B cell (primary cell): ENCODE results near the gene NEK5. TPM values are rescaled to one million over a fixed set of nuclear protein-coding genes. Genes with fewer than 3 reads are reported as not detected.
"Not testable (repeated sequence)": the region's sequence is repeated elsewhere in the genome, so short reads cannot be mapped to it uniquely, and the experiment has no call there.

Source experiments
- ATAC-seq: fragments of 200-7000 bp; cut with Tn5 transposase; one replicate; pipeline ENCODE4 v1.10.0; 2021; ENCODE audit warnings: low read depth, mild to moderate bottlenecking, moderate number of reproducible peaks, moderate library complexity
- CTCF ChIA-PET: fragments of 350-600 bp; sonication (Branson Sonifier 250); formaldehyde crosslinking; loops from one replicate; lab custom pipeline; 2021; ENCODE audit warnings: antibody characterized with exemption, inconsistent platforms; lab: Charles Lee
- POLR2A ChIA-PET: fragments of 350-600 bp; sonication (Branson Sonifier 250); formaldehyde crosslinking; loops from one replicate; lab custom pipeline; 2021; ENCODE audit warnings: antibody characterized with exemption; lab: Charles Lee
- DNase-seq: peaks from one replicate; pipeline ENCODE4 v3.0.0; 2013
- H2AFZ ChIP-seq: 2 replicates; pipeline ENCODE4 v1.6.1; 2012; ENCODE audit warnings: mild to moderate bottlenecking, low read depth, low read length; ENCODE audit not compliant: insufficient read depth, poor library complexity, severe bottlenecking
- H3K27ac ChIP-seq, 2 donors: 1 replicate in 1 of 2; 2 replicates in 1 of 2; pipeline ENCODE4 v1.5.1; 2012 to 2013; ENCODE audit warnings: low read length in 2 of 2, mild to moderate bottlenecking in 2 of 2, moderate library complexity in 1 of 2
- H3K27me3 ChIP-seq, 4 experiments: fragments of 200-600 bp in 1 of 4; sonication (generic) in 1 of 4; replicated peaks in 1 of 4; 1 replicate in 2 of 4; 2 replicates in 2 of 4; pipeline versions ENCODE4 v1.6.1 to v1.7.0; 2013 to 2016; ENCODE audit warnings: low read length in 3 of 4, mild to moderate bottlenecking in 2 of 4, mixed read lengths in 1 of 4, moderate library complexity in 1 of 4; ENCODE audit not compliant: insufficient read depth in 4 of 4, control insufficient read depth in 3 of 4; ENCODE audit errors: control extremely low read depth in 1 of 4
- H3K36me3 ChIP-seq, 2 experiments: replicated peaks in 1 of 2; 1 replicate in 1 of 2; 2 replicates in 1 of 2; pipeline versions ENCODE4 v1.6.1 to v1.7.1; 2013; ENCODE audit warnings: low read length in 1 of 2; ENCODE audit not compliant: insufficient read depth in 2 of 2, control insufficient read depth in 1 of 2; ENCODE audit errors: control extremely low read depth in 1 of 2, extremely low read depth in 1 of 2
- H3K4me1 ChIP-seq, 2 donors: fragments of 200-600 bp in 1 of 2; sonication (generic) in 1 of 2; 1 replicate in 1 of 2; 2 replicates in 1 of 2; pipeline versions ENCODE4 v1.5.1 to v1.6.1; 2013 to 2017; ENCODE audit warnings: low read length in 2 of 2; ENCODE audit not compliant: control insufficient read depth in 2 of 2, insufficient read depth in 2 of 2
- H3K4me2 ChIP-seq: replicated peaks from 2 replicates; pipeline ENCODE3; 2012; ENCODE audit warnings: mild to moderate bottlenecking, low read depth, low read length; ENCODE audit not compliant: poor library complexity, severe bottlenecking
- H3K4me3 ChIP-seq, 5 experiments: fragments of 200-600 bp in 1 of 5; sonication (generic) in 1 of 5; 1 replicate in 3 of 5; 2 replicates in 2 of 5; pipeline versions ENCODE4 v1.5.1 to v1.7.0; 2011 to 2016; ENCODE audit warnings: low read length in 4 of 5, mild to moderate bottlenecking in 4 of 5, low read depth in 2 of 5, control low read depth in 1 of 5, moderate library complexity in 1 of 5; ENCODE audit not compliant: insufficient read depth in 1 of 5; ENCODE audit errors: control extremely low read depth in 1 of 5, extremely low read depth in 1 of 5
- H3K79me2 ChIP-seq: fragments of 200-600 bp; sonication (generic); one replicate; pipeline ENCODE4 v1.6.0; 2016; ENCODE audit warnings: low read length; ENCODE audit not compliant: control insufficient read depth, insufficient read depth
- H3K9ac ChIP-seq: fragments of 200-600 bp; sonication (generic); 2 replicates; pipeline ENCODE4 v1.6.1; 2017; ENCODE audit warnings: mild to moderate bottlenecking, low read length, moderate library complexity
- H3K9me3 ChIP-seq, 3 donors: one replicate each; pipeline versions ENCODE4 v1.6.1 to v1.7.1; 2013; ENCODE audit warnings: low read length in 2 of 3; ENCODE audit not compliant: control insufficient read depth in 2 of 3, insufficient read depth in 1 of 3; ENCODE audit errors: control extremely low read depth in 1 of 3
- H4K20me1 ChIP-seq: 2 replicates; pipeline ENCODE4 v1.6.0; 2012; ENCODE audit warnings: mild to moderate bottlenecking, low read length; ENCODE audit not compliant: insufficient read depth, control insufficient read depth, poor library complexity, severe bottlenecking
- H3K27ac Mint-ChIP-seq: one replicate; pipeline ENCODE4 v1.8.0; 2021; ENCODE audit warnings: mixed read lengths
- H3K27me3 Mint-ChIP-seq: one replicate; pipeline ENCODE4 v1.8.0; 2021; ENCODE audit warnings: mixed read lengths
- H3K4me1 Mint-ChIP-seq: one replicate; pipeline ENCODE4 v1.8.0; 2021; ENCODE audit warnings: mixed read lengths
- H3K4me3 Mint-ChIP-seq: one replicate; pipeline ENCODE4 v1.8.0; 2021; ENCODE audit warnings: mixed read lengths
- H3K9me3 Mint-ChIP-seq: one replicate; pipeline ENCODE4 v1.8.0; 2022; ENCODE audit warnings: mixed read lengths; ENCODE audit not compliant: insufficient read depth
- EZH2 ChIP-seq: IDR thresholded peaks from 2 replicates; pipeline ENCODE4 v1.6.1; 2012; ENCODE audit warnings: borderline replicate concordance, low read depth, mild to moderate bottlenecking, moderate library complexity, low read length; ENCODE audit not compliant: insufficient read depth, poor library complexity, severe bottlenecking
- WGBS: methylation state at CpG from one replicate; pipeline ENCODE4 v1.1.5; 2013; ENCODE audit warnings: missing lambda C conversion rate; ENCODE audit not compliant: insufficient coverage; 5-methylcytosine and 5-hydroxymethylcytosine counted together
- intact Hi-C: fragments of 100-400 bp; cut with micrococcal nuclease; formaldehyde crosslinking; loops from one replicate; pipeline ENCODE4 v1.10.0; 2022
- polyA plus RNA-seq: library from polyadenylated mRNA; depleted of rRNA; stranded (reverse); fragments of >200 nt; gene quantifications from 2 replicates; pipeline ENCODE4 v1.2.3, GENCODE V29; 2012
- total RNA-seq, 2 donors: library from RNA; stranded (reverse); fragments of 120-200 nt in 1 of 2; gene quantifications; 1 replicate in 1 of 2; 2 replicates in 1 of 2; pipeline versions ENCODE4 v1.2.3 to v1.2.4, GENCODE V29; 2013 to 2022
- TF ChIP-seq, protein P1 (sequence below): fragments of 200-600 bp; IDR thresholded peaks from one replicate; pipeline ENCODE4 v1.8.0; 2022; ENCODE audit warnings: antibody characterized with exemption, mild to moderate bottlenecking

NEK5 gene
- total and polyA plus RNA-seq, 2 donors (not counting 1 experiment from before 2014, with no cell fraction given), result not detected

DNA sequence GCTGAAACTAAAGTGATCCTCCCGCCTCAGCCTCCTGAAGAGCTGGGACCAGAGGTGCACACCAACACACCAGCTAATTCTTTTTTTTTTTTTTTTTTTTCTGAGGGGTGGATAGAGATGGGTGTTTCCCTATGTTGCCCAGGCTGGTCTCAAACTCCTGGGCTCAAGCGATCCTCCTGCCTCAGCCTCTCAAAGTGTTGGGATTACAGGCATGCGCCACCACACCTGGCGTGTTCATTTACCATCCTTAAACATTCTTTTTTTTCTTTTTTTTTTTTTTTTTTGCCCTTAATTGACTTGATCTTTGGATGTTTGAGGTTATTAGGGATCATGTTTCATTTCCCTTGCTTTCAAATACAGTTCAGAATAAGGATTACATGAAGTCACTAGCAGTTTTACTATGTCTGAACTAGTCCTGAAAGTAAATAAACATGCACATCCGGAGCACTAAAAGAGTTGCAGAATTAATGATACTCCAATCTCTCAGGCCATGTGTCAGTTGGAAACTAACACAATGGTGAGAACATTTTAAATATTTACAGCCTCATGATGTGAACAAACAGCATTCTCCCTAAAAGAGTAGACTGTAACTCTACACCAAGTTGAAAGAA is 94.2 kb downstream of the NEK5 start:
- intact Hi-C loops, result no loop called here
- CTCF ChIA-PET, result interaction anchor here (0.8 kb wide), 1 partner anchor 56 kb away, joined by 3 read pairs; no protein-coding TSS in a partner anchor
- TF ChIP-seq, protein P1, sequence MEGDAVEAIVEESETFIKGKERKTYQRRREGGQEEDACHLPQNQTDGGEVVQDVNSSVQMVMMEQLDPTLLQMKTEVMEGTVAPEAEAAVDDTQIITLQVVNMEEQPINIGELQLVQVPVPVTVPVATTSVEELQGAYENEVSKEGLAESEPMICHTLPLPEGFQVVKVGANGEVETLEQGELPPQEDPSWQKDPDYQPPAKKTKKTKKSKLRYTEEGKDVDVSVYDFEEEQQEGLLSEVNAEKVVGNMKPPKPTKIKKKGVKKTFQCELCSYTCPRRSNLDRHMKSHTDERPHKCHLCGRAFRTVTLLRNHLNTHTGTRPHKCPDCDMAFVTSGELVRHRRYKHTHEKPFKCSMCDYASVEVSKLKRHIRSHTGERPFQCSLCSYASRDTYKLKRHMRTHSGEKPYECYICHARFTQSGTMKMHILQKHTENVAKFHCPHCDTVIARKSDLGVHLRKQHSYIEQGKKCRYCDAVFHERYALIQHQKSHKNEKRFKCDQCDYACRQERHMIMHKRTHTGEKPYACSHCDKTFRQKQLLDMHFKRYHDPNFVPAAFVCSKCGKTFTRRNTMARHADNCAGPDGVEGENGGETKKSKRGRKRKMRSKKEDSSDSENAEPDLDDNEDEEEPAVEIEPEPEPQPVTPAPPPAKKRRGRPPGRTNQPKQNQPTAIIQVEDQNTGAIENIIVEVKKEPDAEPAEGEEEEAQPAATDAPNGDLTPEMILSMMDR, result no peak
- TF ChIP-seq EZH2, result no peak
- no peak overlapping the region for H2AFZ ChIP-seq
- H3K4me2 ChIP-seq, result no peak overlapping the region
- peaks cover 0 to 3% of the 10 kb centered on the region in 2 experiments for H3K36me3 ChIP-seq
- WGBS, result no CpG with 5 or more reads among the region's 5 CpGs
- H3K27me3 ChIP-seq, result no peaks in the 10 kb centered on the region
- ATAC-seq (no peak), DNase-seq (no peak)
- no peaks in the 10 kb centered on the region for H3K27me3 Mint-ChIP-seq
- H3K27ac Mint-ChIP-seq, result no peak overlapping the region
- no peak overlapping the region for H3K4me3 ChIP-seq
- peaks cover 9% of the 10 kb centered on the region for H4K20me1 ChIP-seq
- peaks cover 5% of the 10 kb centered on the region for H3K4me1 Mint-ChIP-seq
- H3K9ac ChIP-seq, result no peak overlapping the region
- no peak overlapping the region for H3K27ac ChIP-seq
- no peak overlapping the region for H3K4me3 Mint-ChIP-seq
- H3K9me3 Mint-ChIP-seq, result no peaks in the 10 kb centered on the region
- H3K79me2 ChIP-seq, result no peaks in the 10 kb centered on the region
- H3K9me3 ChIP-seq, result no peaks in the 10 kb centered on the region
- POLR2A ChIA-PET, result no interaction called here
- no peaks in the 10 kb centered on the region for H3K4me1 ChIP-seq

DNA sequence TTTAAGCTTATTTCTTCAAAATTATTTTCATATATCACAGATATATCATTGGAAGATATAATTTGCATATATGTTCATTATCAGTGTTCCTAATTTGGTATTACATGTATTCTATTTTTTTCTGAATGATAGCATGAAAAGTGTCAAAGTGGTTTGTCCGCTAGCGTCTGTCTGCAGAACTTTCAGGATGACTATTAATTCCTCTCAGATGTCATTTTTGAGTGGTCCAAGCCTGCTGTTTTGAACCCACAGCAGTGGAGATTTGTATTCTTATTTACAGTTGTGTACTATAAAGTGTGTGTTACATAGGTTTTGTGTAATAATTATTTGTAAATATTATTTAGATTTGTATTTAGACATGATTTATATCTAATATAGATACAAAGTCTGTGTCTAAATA is 95.8 kb downstream of the NEK5 start:
- no peak for ATAC-seq
- ChIA-PET CTCF (no interaction called here), POLR2A (no interaction called here)
- no peak overlapping the region for H3K4me2 ChIP-seq
- no peaks in the 10 kb centered on the region for H3K79me2 ChIP-seq
- TF ChIP-seq EZH2, result no peak
- TF ChIP-seq, protein P1, result no peak
- H3K9ac ChIP-seq, result no peak overlapping the region
- Mint-ChIP-seq H3K4me1 (peaks cover 7% of the 10 kb centered on the region), H3K9me3 (no peaks in the 10 kb centered on the region), H3K4me3 (no peak overlapping the region), H3K27ac (no peak overlapping the region), H3K27me3 (no peaks in the 10 kb centered on the region)
- intact Hi-C loops, result no loop called here
- peaks cover 9% of the 10 kb centered on the region for H4K20me1 ChIP-seq
- H3K27me3 ChIP-seq, result no peaks in the 10 kb centered on the region
- no peak overlapping the region for H3K4me3 ChIP-seq
- H3K4me1 ChIP-seq, result no peaks in the 10 kb centered on the region
- no peak for DNase-seq
- H2AFZ ChIP-seq, result no peak overlapping the region
- WGBS, result 100% methylated on average over 2 of the region's 2 CpGs
- H3K36me3 ChIP-seq, result peaks cover 0 to 16% of the 10 kb centered on the region in 2 experiments
- H3K9me3 ChIP-seq, result no peaks in the 10 kb centered on the region
- H3K27ac ChIP-seq, result no peak overlapping the region

DNA sequence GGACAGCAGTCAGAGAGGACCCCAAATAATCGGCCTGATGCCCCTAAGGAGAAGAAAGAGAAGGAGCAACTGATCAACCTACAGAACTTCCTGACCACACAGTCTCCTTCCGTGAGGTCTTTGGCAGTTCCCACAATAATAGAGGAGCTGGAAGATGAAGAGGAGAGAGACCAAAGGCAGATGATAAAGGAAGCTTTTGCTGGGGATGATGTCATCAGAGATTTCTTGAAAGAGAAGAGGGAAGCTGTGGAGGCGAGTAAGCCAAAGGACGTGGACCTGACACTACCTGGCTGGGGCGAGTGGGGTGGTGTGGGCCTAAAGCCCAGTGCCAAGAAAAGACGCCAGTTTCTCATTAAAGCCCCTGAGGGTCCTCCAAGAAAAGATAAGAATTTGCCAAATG is 98.5 kb downstream of the NEK5 start:
- H3K27ac Mint-ChIP-seq, H3K9ac ChIP-seq, ATAC-seq, H3K27me3 Mint-ChIP-seq, intact Hi-C loops, H3K4me1 ChIP-seq, H3K9me3 Mint-ChIP-seq, H3K4me3 ChIP-seq, H3K4me2 ChIP-seq, H3K27ac ChIP-seq, H3K4me3 Mint-ChIP-seq, H3K9me3 ChIP-seq, DNase-seq, POLR2A ChIA-PET, H2AFZ ChIP-seq, H3K27me3 ChIP-seq: not testable (repeated sequence)
- peaks cover 0 to 29% of the 10 kb centered on the region in 2 experiments for H3K36me3 ChIP-seq
- CTCF ChIA-PET, result interaction anchor here (1.4 kb wide), 1 partner anchor 9 kb away, joined by 3 read pairs; no protein-coding TSS in a partner anchor
- peaks cover 18% of the 10 kb centered on the region for H3K79me2 ChIP-seq
- H3K4me1 Mint-ChIP-seq, result peaks cover 16% of the 10 kb centered on the region
- peaks cover 19% of the 10 kb centered on the region for H4K20me1 ChIP-seq
- 100% methylated on average over 2 of the region's 6 CpGs for WGBS
